ENCODE measurements around the gene EIF4EBP3. TPM values are rescaled to one million over a fixed set of nuclear protein-coding genes. Genes with fewer than 3 reads are reported as not detected.

The EIF4EBP3 gene
- total and polyA plus RNA-seq, 9 of the 15 experiments (the other 6 are each of a cell fraction or from before 2014, with no cell fraction given) = 1.3 to 7.5 (median 3.8) TPM

DNA sequence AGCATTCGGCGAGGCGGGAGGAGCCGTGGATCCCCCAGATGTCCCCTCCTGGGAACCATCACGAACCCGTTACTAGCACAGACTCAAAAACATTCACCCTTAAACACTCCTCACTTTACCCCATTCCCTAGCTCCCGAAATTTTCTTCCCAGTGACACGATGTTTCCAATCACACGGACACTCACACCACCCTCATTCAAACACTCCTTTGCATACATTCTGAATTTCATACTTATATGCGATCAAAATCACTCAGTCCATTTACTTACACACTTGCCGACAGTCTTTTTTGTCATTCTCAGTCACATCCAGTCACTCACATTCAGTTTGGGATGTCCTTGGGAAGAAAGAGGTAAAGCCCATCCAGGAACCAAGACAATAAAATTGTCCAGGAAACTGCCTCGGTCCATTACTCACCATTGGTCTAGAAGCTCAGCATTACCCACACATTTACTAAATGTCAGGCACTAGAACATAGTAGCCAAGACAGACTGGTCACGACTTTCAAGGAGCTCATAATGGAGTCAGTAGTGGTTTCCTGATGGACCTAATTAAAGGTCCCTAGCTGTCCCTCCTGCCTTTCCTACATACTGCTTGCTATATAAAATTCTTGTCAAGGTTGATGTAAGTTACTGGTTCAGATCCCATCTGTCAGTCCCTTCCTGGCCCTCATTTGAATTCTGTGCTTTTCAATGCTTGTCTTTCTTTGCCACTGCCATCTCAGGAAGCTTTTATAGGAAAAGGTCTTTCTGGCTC, 17.7 kb downstream of the EIF4EBP3 start (continued):
- TF ChIP-seq SIN3B (IDR thresholded peaks at IDR 0.05; ENCODE audit: low read depth) (no peak), CC2D1A (IDR thresholded peaks at IDR 0.05) (peak; percentile 59; the same call in 1 of the 2 replicates), SMARCE1 (IDR thresholded peaks at IDR 0.05) (0 out of 2 replicates have a peak, but pooled peaks have one; percentile 37), PATZ1 (CRISPR knock-in tag; IDR thresholded peaks at IDR 0.05; ENCODE audit: borderline replicate concordance) (0 out of 2 replicates have a peak, but pooled peaks have one; percentile 48), BRD9 (IDR thresholded peaks at IDR 0.05; ENCODE audit: low read depth, partially characterized antibody) (peak; percentile 48), TRIM24 (IDR thresholded peaks at IDR 0.05) (0 out of 4 replicates have a peak, but pooled peaks of 1 of the 2 experiments have one; percentile 23), ZFP36 (IDR thresholded peaks at IDR 0.05; ENCODE audit: low read depth, low read length, partially characterized antibody) (no peak), NFRKB (IDR thresholded peaks at IDR 0.05; ENCODE audit: low read depth) (0 out of 2 replicates have a peak, but pooled peaks have one; percentile 85), EHMT2 (IDR thresholded peaks at IDR 0.05) (0 out of 2 replicates have a peak, but pooled peaks have one; percentile 61), SMARCA5 (IDR thresholded peaks at IDR 0.05) (0 out of 2 replicates have a peak, but pooled peaks have one; percentile 20), PHF21A (IDR thresholded peaks at IDR 0.05; ENCODE audit: borderline replicate concordance, low read depth) (0 out of 2 replicates have a peak, but pooled peaks have one; percentile 7), HDGF (IDR thresholded peaks at IDR 0.05) (peak; percentile 30; the same call in 1 of the 2 replicates)
- TF ChIP-seq, protein P1, sequence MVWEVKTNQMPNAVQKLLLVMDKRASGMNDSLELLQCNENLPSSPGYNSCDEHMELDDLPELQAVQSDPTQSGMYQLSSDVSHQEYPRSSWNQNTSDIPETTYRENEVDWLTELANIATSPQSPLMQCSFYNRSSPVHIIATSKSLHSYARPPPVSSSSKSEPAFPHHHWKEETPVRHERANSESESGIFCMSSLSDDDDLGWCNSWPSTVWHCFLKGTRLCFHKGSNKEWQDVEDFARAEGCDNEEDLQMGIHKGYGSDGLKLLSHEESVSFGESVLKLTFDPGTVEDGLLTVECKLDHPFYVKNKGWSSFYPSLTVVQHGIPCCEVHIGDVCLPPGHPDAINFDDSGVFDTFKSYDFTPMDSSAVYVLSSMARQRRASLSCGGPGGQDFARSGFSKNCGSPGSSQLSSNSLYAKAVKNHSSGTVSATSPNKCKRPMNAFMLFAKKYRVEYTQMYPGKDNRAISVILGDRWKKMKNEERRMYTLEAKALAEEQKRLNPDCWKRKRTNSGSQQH (CRISPR knock-in tag; IDR thresholded peaks at IDR 0.05) = 0 out of 2 replicates have a peak, but pooled peaks have one; percentile 3
- TF ChIP-seq, protein P2, sequence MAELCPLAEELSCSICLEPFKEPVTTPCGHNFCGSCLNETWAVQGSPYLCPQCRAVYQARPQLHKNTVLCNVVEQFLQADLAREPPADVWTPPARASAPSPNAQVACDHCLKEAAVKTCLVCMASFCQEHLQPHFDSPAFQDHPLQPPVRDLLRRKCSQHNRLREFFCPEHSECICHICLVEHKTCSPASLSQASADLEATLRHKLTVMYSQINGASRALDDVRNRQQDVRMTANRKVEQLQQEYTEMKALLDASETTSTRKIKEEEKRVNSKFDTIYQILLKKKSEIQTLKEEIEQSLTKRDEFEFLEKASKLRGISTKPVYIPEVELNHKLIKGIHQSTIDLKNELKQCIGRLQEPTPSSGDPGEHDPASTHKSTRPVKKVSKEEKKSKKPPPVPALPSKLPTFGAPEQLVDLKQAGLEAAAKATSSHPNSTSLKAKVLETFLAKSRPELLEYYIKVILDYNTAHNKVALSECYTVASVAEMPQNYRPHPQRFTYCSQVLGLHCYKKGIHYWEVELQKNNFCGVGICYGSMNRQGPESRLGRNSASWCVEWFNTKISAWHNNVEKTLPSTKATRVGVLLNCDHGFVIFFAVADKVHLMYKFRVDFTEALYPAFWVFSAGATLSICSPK (IDR thresholded peaks at IDR 0.05; ENCODE audit: borderline replicate concordance) = peak; percentile 95
